Bronchial epithelial cell (primary cell): Measurements from ENCODE around the gene KBTBD4. TPM values are rescaled to one million over a fixed set of nuclear protein-coding genes. Genes with fewer than 3 reads are reported as not detected.

Experiments
- DNase-seq: peaks from one replicate; pipeline ENCODE4 v3.0.0-alpha.2; 2010; ENCODE audit warnings: low read depth
- FAIRE-seq: peaks from 2 replicates; lab custom pipeline; 2011; peaks lifted over from hg19 to GRCh38; lab: Jason Lieb, UNC
- H3K27me3 ChIP-seq: 2 replicates; pipeline ENCODE4 v1.5.1; 2011; ENCODE audit warnings: low read length; ENCODE audit not compliant: control insufficient read depth, insufficient read depth
- H3K36me3 ChIP-seq: 2 replicates; pipeline ENCODE4 v1.5.1; 2011; ENCODE audit warnings: low read length; ENCODE audit not compliant: control insufficient read depth, insufficient read depth
- H3K4me3 ChIP-seq: 2 replicates; pipeline ENCODE4 v1.5.1; 2011; ENCODE audit warnings: mild to moderate bottlenecking, low read depth, low read length, control low read depth
- CTCF ChIP-seq: IDR thresholded peaks from 2 replicates; pipeline ENCODE4 v1.5.1; 2011; ENCODE audit warnings: mild to moderate bottlenecking, moderate library complexity, low read length, control low read depth, inconsistent platforms; ENCODE audit not compliant: insufficient read depth, severe bottlenecking
- total RNA-seq: library from RNA; depleted of rRNA; stranded (reverse); fragments of >200 nt; gene quantifications from 2 replicates; pipeline ENCODE4 v1.2.1, GENCODE V29; 2014

Gene KBTBD4
- total RNA-seq, 1 donor from 2014 or later = 14.7 TPM

GRCh38 chr11:47616726-47617416 is 38.1 kb upstream of the KBTBD4 start:
- DNase-seq (peak; percentile 47), FAIRE-seq (no peak)
- peak; percentile 62 for TF ChIP-seq CTCF
- H3K4me3 ChIP-seq = no peak overlapping the region
- no peaks in the 10 kb centered on the region for H3K36me3 ChIP-seq
- no peaks in the 10 kb centered on the region for H3K27me3 ChIP-seq

GRCh38 chr11:47615249-47615648 is 36.5 kb upstream of the KBTBD4 start:
- DNase-seq (no peak), FAIRE-seq (no peak)
- no peak for TF ChIP-seq CTCF
- H3K27me3 ChIP-seq = no peaks in the 10 kb centered on the region
- no peak overlapping the region for H3K4me3 ChIP-seq
- H3K36me3 ChIP-seq = no peaks in the 10 kb centered on the region

GRCh38 chr11:47611348-47611794 is 32.6 kb upstream of the KBTBD4 start:
- Histone ChIP-seq H3K4me3 (no peak overlapping the region), H3K27me3 (no peaks in the 10 kb centered on the region), H3K36me3 (no peaks in the 10 kb centered on the region)
- no peak for DNase-seq
- FAIRE-seq = no peak
- no peak for TF ChIP-seq CTCF

- no peak for TF ChIP-seq CTCF
- Histone ChIP-seq H3K27me3 (no peaks in the 10 kb centered on the region), H3K4me3 (no peak overlapping the region), H3K36me3 (no peaks in the 10 kb centered on the region)
- no peak for FAIRE-seq
- no peak for DNase-seq
Measured at GRCh38 chr11:47609675-47610074, 30.9 kb upstream of the KBTBD4 start.

- no peak for DNase-seq
- no peak for TF ChIP-seq CTCF
- FAIRE-seq = no peak
Measured at GRCh38 chr11:47607380-47607779, 28.6 kb upstream of the KBTBD4 start.

GRCh38 chr11:47606731-47607130 is 28.0 kb upstream of the KBTBD4 start:
- H3K4me3 ChIP-seq = no peak overlapping the region
- no peaks in the 10 kb centered on the region for H3K27me3 ChIP-seq
- FAIRE-seq (no peak), DNase-seq (no peak)
- no peak for TF ChIP-seq CTCF
- H3K36me3 ChIP-seq = no peaks in the 10 kb centered on the region

More at GRCh38 chr11:47607380-47607779, 28.6 kb upstream of the KBTBD4 start:
- no peaks in the 10 kb centered on the region for H3K36me3 ChIP-seq
- H3K27me3 ChIP-seq = no peaks in the 10 kb centered on the region
- H3K4me3 ChIP-seq = no peak overlapping the region
